ENCODE measurements around the gene KLHL25.

The KLHL25 gene

DNA sequence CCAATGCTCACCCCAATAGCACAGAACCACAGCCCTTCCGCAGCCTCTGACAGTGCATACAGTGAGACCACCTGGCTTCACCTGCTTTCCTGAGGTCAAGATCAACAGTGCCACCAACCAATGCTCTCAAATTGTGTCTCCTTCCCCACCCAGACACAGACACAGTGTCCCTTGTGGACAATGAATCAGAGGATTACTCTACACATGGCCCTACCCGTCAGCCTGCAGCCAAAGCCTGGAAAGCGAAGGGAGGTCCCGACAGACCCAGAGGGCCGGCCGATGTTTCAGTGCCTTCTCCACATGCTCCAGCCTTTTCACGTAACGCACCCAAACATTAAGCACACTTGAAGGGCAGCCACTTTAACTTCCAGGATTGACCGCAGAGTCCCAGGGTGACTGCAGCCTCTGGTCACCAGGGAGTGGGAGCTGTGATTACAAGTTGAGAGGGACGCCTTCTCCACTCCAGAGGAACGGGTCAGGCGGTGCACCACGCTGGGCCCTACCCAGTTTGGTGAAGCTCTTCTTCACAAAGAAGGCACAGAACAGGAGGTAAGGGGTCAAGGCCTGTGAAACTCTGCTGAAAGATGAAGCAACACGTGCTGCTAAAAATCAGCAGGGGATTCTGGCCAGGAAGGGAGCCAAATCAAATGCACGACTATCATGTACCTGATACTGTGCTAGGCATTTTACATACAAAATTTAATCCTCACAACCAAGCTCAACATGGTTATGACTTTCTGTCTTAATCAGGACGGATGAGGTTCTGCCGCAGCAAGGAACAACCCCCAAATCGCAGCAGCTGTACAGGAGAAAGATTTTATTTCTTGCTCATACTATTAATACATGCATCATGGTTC, 17.2 kb downstream of the KLHL25 start:
- no peak for DNase-seq

DNA sequence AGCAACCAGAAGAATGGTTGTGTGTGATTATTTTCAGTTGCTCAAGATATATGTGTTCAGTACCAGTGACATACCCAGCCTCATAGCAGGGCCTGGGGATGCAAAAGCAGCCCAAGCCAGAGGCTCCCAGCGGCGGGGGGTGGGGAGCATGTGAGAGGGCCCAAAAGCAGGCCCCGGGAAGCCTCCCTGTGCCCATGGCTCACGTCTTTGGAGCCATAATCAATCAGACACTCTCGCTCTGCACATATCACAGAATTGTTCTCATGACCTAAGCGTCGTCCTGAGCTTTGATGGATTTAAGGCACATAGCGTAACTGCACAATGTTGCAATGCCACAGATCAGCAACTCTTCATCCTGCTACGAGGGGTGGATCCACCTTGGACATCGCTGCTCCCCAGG, 20.8 kb downstream of the KLHL25 start:
- no peak for DNase-seq

DNA sequence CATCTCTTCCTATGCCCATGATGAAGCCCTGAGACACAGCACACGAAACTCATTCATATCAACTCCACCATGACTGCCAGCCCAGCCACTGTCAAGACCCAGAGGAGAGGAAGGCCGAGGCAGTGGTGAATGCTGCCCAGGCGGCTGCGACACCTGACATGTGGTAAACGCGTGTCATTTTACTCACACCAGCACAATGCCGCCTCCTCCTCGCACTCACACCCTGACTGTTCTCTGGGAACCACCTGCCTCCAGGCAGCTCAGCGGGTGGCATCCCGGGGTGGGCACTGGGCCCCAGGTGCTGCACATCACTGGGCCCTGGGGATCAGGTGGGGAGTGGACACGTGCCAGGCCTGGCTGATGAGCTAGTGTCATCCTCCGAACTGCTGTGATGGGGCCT, 21.5 kb downstream of the KLHL25 start:
- no peak for DNase-seq

DNA sequence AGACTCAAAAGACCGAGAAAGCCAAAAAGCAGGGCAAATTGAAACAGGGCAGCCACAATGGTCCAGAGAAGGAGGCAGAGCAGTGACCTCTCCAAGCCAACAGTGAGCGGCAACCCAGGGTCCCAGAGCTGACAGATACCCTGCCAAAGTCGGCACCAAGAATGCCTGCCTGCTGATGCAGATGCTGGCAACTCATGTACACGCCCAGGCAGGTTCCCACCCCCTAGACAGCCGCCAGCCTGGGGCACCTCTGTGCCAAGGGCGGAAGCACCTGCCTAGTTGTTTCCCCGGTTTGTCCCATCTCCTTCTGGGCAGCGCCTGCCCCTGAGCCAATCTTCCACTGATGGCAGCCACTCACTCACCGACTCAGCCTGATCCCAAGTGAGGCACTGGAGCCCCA, 22.1 kb downstream of the KLHL25 start:
- peak; percentile 15 for DNase-seq

DNA sequence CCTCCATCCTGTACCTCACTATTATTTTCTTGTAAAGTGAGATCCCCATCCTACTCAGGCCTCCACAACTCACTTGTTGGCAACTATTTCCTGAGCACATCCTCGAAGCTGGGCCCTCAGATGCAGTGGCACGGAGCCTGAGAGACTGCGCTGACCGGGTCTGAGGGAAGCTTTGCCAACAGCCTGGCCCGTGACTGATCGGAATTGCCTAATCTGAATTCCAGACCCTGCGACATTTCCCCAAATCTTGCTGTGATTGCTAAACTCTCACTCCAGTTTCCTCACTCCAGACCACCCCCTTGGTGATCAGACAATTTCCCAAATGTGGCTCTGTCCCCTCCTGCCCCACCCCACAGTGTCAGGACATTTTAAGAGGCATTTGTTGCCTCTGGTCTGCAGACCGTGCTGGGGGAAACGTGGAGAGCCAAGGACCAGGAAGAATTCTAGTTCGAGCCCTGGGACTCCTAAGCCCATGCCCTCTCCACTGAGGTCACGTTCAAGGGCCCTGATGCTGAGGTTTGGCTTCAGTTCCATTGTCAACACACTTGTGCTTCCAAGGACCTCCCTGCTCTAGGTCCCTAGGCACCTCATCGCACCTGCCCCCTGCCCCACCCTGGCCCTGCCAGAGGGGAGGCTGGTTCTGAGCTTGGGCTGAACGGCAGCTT, 22.8 kb downstream of the KLHL25 start:
- peak; percentile 14 for DNase-seq

DNA sequence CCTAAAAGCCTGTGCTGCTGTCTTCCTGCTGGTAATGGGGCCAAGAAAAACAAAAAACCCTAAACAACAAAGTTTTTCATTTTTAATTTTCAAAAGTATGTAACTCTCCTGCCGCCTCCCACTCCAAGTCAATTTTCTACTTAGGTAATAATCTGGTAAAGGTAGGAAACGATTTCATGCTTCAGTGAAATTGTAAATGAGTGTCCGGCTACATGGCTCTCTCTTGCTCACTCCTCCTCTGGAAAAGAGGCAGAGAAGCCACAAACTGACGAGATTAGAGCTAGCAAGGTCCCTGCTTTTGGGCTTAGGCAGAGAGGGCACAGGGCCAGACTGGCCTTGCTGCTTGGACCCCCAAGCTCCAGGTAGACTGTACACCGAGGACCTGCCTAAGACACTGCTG, 23.5 kb downstream of the KLHL25 start:
- DNase-seq: no peak

DNA sequence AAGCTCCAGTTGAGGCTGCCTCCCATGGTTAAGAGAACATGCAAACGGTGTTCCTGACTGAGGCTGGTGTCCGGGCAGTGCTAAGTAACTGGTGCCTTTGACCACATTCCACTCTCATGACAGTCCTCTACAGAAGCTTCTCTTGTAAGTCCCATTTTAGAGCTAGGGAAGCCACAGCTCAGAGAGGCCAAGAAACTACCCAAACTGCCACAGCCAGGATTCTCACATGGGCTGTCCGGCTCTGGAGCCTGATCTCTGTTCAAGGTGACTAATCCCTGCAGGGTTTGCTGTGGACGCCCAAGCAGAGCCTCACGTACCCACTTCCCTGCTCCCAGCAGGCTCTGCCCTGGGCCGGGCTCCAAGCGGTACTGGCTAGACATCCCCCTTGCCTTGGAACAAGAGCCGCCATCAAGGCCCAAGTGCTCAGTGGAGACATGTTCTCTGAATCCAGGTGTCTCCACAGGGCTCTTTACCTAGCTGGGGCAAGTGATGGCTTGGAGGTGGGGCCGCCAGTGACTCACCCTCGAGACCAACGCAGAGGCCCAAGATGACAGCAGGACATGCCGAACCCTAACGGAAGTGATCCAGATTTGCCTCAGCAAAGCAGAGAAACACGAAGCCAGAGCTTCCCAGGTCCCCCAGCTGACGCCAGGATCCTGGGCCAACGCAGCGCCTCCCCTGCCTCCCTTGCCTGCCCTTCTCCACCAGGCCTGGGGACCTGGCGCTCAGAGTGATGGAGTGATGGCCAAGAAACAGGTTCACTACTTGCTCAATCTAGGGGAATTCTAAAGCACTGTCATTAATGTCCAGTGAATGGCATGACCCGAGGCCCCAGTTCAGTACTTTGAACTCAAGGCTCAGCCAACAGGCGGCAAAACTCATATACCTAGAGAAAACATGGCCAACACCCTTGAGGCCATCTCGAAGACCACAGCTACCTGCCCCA, 24.4 kb downstream of the KLHL25 start:
- DNase-seq: no peak

DNA sequence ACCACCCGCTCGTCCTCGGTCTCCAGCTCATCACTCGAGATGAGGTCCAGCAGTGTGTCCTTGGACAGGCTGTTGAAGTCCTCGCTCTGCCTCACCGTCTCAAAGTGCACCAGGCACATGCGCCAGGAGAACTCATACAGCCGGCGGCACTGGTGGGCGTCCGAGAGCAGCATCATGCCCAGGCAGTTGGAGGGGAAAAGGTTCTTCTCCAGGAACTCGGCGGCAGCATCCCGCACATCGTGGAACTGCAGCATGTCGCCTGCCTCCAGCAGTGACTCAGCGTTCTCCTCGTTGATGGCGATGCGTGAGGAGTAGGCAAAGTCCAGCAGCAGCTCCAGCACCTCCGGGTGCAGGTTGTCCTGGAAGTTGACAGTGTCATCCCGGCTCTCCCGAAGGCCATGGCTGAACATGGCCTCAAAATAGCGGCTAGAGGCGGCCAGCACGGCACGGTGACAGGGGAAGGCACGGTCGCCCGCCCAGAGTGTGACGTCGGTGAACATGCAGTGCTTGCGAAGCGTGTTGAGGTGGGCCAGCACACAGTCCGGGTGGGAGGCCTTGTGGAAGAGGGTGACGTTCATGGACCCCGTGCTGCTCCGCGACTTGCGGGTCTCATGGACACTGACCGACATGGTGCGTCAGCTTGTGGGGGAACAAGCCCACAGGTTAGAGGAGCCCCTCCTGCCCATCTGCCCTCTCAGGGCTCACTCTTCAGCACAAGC, 25.4 kb downstream of the KLHL25 start:
- DNase-seq: no peak

DNA sequence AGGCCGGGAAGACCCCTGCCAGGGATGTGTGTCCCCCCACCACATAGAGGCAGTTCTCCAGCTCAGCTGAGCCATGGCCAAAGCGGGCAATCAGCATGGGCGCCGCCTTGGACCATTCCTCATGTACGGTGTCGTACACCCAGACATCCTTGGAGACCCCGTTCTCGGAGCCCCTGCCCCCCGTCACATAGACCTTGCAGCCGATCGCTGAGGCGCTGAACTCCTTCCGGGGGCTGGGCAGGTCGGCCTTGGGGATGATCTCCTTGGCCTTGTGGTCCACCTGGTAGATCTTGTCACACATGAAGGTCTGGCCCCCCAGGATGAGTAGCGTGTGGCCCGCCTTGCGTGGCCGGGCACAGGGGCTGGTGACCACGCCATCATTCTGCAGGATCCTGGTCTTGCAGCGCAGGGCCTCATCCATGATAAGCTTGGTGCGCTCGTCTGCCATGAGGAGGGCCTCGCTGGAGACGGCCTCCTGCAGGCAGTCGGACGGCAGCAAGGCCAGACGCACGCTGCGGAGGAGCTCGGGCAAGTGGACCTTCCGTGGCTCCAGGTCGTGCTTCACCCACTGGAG, 26.0 kb downstream of the KLHL25 start:
- no peak for DNase-seq

DNA sequence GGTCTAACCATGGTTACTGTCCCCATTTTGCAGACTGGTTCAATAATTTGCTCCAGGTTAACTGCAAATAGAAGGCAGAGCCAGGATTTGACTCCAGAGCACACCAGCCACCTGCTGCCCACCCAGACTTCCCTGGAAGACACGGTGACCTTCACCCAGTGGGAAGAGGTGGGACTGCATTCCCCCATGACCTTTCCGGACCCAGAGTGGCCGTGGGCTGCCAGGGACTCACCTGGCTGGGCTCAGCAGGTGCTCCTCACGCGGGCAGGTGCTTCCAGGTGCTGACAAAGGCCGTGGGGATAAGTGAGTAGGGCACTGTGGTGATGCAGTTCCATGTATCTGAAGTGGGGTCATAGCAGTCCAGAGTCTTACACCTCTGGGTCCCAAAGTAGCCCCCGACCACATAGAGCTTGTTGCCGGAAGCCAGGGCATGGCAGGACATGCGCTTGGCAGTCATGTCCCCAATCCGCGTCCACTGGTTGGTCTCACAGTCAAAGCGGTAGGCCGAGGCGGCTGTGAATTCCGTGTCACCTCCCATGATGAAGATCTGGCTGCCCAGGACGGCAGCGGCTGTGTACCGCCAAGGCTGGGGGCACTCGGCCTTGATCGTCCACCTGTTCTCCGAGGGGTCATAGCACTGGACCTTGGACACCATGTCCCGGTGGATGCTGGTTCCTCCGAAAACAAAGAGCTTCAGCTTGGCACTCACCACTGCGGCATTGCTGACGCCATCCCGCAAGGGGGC, 26.8 kb downstream of the KLHL25 start:
- DNase-seq: no peak

DNA sequence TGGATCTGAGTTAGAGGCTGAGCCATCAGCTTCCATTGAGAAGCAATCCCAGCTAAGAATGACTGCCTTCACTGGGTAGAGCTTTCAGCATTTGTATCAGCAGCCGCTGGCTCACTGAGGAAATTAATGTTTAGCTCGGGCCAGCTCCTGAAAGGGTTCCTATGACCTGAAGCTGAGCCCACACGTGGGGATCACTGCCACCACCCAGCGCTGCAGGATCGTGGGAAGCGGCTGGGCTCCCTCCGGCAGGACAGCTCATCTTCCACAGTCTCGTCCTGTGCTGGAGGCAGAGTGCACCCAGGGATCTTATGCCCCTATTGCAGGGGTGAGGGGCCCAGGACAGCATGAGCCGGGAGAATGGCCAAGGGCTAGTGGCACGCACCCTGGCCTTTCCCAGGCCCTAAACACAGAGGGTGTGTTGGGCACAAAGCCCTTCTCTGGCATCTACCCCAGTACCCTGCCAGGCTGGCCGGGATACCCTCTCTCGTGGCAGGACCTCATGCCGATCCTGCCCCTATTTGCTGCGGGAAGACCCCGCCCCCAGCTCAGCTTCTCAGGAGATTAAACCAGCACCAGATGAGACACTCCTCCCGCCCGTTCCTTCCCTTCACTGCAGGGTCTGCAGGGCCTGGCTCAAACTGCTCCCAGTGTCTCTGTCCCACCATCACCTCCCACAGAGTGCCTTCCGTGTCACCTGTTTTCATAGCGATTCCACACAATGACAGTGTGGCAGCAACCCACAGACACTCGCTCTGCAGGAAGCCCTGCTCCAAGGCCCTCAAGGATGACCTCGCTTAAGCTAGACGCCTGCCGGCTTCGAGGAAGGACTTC, 28.5 kb downstream of the KLHL25 start:
- DNase-seq: no peak

DNA sequence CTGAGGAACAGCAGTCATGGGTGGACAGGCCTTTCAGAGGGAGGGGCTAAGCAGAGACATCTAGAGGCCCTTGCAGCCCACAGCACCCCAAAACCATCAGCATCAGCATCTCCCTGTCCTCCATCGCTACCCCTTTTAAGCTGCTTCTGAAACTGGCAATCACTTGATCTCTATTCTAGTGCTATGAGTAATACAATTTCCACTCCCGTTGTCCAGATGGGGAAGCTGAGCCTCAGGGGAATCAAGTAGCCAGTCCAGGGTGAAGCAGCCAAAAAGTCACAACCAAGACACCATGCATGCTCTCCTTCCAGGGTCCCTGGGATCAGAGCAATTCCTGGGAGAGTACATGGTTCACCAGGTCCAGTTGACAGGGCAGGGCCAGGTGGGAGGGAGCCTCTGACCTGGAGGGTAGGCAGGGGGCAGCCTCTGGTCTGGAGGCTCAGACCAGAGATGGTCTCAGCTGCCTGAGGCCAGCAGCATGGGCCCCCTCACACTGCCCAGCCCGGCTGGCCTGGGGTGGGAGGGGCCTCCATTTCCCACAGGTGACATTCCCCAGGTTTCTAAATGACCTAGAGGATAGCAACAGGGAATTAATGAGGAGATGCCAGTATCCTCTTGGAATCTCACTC, 30.0 kb downstream of the KLHL25 start:
- DNase-seq: no peak

DNA sequence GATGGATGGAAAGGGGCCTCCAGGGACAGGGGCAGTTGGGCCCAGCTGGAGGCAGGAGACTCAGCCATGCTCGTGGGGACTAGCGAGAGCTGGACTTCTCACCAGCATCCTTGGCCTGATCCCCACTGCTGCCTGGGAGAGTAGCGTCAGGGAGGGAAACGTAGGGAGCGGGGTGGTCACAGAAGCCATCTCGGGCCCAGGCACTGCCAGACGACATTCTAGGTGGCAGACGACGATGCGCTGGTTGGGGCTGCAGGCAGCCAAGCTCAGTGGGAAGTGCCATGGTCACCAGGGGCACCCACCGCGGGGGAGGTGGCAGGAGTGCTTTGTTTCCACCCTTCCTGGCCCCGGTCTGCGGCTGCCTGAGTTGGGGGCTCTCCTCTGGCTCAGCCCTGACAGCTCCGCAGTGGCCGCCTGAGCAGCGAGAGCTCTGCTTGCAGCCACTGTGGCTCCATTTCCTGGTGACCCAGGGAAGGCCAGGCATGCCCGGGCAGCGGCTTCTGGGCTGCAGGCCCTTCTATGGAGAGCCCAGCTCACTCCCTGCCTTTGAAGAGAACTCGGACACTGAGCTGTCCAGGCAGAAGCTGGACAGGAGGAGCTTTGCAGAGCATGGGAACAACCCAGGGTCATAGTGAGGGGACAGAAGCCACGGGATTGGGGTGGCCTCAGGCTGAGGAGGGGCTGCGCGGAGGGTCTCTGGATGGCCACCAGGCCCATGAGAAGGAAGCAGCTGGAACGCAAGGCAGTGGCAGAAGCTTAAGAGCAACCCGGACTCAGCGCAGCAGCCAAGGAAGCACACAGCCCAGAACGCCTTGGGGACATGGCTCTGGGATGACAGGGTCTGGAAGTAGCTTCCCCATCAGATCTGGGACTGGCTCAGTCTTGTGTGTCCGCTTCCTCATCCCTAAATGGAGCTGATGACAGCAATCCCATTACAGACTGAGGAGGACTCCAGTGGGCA, 30.8 kb downstream of the KLHL25 start:
- DNase-seq: no peak

DNA sequence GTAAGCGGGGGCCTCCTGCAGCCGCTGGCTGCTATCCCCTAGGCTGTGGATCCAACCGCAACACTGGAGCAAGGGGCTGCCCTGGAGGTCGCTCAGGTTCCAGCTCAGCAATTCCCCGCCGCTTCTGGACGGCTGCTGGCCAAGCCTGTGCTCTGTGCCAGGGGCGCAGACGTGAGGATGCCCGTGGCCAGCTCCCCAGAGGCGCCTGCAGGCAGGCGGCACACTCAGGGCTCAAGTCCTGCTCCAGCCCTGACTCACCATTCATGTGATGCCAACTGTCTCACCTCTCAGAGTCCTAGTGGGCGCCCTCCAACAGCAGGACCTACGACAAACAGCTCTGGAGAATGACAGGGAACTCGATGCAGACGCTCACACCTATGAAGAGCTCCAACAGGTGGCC, 31.6 kb downstream of the KLHL25 start:
- no peak for DNase-seq

DNA sequence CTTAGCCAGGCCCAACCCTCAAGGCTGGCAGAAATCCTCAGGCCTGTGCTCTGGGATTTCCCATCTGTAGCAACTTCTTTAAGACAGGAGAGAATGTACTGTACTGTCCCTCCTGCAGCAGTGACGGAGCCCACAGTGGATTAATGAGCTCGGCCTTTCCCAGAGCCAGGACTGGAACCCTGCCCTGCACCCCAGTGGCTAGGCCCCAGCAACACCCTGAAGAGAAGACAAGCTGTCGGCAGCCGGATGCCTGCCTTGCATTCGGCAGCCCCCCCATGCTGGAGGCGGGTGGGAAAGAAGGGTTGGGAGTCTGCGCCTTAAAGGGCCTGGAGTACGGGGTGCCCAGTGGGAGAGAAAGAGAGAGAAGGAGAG, 32.0 kb downstream of the KLHL25 start:
- DNase-seq: no peak

DNA sequence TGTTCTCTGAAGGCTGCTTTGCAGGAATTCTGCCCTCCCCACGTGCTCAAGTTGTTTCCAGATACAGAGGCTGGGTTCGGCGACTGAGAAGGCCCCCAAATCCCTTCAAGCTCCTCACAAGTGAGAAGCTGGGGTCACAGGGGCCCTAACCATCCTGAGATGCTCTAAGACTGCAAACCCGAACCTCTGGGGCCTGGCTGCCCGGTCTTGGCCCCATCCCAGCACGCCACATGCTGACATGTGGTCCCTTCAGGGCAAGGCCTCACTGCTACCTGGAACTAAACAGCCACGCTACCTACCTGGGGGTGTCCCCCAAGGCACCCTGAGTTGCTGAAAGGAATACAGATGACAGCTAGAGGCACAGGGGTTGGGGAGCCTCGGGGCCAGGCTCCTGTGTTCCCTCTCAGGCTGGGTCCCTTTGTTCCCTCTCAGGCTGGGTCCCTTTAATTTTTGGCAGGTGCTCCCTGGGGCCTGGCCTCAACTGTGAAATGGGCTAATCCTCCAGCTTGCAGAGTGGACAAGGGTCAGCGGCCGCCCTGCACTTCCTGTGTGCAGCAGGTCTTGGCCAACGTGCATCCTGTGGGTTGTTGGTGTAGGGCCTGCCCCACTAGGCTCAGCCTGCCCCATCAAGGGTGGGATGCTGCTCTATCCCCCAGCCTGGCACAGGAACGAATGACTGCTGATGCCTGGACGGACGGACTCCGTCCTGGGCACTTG, 32.5 kb downstream of the KLHL25 start:
- DNase-seq: no peak

DNA sequence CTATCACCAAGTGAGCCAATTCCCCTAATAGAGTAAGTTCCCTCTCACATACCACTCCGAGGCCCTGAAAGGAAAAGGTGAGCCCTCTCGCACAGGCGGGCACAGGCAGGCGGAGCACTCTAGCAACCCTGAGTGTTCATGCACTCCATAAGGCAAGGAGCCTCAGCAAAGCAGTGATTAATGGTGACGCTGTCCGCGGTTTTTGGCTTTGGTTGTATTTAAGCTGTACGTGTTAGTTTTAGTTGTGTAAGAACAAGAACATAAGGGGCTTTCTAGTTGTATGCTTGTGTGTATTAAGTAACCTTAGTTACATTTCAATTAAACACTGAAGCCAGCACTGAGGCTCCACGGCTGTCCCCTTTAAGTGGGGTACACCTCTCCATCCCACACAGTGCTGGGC, 33.1 kb downstream of the KLHL25 start:
- DNase-seq: no peak

Measured in DMS79 treated with DMSO at 0.1 percent for 48 hours (cell line).